ENCODE measurements around the gene OBSL1.

Gene OBSL1

DNA sequence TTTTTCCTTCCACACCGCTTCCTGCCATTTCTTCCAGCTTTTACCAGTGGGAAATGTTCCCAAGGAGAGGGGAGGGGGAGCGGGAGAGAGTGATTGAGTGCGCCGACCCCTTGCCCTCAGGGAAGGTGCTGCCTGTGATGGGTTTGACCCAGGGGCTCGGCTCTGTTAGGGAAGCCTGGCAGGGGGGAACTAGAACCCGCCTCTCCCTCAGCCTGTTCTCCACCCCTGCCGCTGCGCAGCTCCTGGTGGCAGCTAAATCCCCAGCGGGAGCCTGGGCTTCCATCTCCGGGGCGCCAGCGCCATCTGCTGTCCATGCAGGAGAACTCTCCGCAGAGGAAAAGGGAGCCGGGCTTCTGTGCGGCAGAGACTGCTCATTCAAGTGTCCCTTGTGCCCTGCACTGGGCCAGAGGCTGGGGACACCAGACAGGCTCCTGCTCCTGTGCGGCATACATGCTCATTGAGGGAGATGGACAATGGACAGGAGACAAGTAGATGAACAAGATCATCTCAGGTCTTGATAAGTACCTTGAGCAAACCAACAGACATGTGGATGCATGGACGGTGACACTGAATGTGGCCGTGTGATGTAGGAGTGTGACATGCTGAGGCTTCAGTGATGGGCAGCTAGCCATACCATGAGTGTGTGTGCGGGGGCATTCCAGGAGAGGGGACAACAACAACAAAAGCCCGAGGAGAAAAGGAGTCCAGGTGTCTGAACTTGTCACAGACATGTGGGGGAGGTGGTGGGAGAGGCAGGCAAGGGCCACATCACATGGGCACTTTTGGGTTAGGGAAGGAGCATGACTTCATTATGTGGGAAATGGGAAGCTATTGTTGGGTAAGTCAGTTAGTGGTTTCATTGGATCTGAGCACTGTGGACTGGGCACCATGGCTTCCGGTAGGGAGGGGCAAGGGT lies 41.0 kb downstream of the OBSL1 start:
- no peak overlapping the region for H3K4me3 ChIP-seq (ENCODE audit: low read depth, low read length)
- TF ChIP-seq, protein P1, sequence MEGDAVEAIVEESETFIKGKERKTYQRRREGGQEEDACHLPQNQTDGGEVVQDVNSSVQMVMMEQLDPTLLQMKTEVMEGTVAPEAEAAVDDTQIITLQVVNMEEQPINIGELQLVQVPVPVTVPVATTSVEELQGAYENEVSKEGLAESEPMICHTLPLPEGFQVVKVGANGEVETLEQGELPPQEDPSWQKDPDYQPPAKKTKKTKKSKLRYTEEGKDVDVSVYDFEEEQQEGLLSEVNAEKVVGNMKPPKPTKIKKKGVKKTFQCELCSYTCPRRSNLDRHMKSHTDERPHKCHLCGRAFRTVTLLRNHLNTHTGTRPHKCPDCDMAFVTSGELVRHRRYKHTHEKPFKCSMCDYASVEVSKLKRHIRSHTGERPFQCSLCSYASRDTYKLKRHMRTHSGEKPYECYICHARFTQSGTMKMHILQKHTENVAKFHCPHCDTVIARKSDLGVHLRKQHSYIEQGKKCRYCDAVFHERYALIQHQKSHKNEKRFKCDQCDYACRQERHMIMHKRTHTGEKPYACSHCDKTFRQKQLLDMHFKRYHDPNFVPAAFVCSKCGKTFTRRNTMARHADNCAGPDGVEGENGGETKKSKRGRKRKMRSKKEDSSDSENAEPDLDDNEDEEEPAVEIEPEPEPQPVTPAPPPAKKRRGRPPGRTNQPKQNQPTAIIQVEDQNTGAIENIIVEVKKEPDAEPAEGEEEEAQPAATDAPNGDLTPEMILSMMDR (IDR thresholded peaks at IDR 0.05; ENCODE audit: borderline replicate concordance, insufficient read depth, low read depth, low read length) = peak; percentile 98

DNA sequence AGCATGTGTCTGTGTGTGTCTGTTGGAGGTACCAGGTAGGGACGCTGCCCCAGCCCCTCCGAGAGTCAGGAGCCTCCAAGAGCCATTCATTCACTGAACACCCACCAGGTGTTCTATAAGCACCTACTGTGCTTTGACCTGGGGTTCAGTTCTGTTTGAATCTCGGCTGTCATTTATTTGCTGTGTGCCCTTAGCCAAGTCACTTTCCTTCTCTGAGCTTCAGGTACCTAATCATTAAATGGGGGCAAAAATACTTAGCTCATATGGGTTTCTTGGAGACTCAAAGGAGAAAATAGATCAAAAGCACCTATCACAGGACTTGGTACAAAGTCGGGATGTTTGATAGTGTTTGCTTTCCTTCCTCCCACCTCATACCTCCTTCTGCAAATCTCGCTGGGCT lies 43.9 kb downstream of the OBSL1 start:
- H3K4me3 ChIP-seq (ENCODE audit: low read depth, low read length) = no peak overlapping the region
- TF ChIP-seq, protein P1 (IDR thresholded peaks at IDR 0.05; ENCODE audit: borderline replicate concordance, insufficient read depth, low read depth, low read length) = no peak

DNA sequence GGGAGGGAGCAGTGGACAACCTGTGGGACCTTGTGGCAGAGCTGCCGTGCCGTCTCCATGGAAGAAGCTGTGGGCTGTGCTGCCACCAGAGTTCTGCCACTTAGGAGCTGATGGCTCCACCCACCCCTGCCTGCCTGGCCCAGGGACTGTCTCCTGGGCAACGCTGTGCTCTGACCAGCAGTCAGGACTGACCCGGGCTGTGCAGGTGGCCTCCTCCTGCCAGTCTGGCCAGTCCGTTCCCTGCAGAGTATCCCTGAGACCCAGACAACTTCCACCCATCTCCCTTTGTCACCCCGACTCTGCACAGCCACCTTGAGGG lies 44.3 kb downstream of the OBSL1 start:
- TF ChIP-seq, protein P1 (IDR thresholded peaks at IDR 0.05; ENCODE audit: borderline replicate concordance, insufficient read depth, low read depth, low read length) = no peak
- H3K4me3 ChIP-seq (ENCODE audit: low read depth, low read length) = no peak overlapping the region

DNA sequence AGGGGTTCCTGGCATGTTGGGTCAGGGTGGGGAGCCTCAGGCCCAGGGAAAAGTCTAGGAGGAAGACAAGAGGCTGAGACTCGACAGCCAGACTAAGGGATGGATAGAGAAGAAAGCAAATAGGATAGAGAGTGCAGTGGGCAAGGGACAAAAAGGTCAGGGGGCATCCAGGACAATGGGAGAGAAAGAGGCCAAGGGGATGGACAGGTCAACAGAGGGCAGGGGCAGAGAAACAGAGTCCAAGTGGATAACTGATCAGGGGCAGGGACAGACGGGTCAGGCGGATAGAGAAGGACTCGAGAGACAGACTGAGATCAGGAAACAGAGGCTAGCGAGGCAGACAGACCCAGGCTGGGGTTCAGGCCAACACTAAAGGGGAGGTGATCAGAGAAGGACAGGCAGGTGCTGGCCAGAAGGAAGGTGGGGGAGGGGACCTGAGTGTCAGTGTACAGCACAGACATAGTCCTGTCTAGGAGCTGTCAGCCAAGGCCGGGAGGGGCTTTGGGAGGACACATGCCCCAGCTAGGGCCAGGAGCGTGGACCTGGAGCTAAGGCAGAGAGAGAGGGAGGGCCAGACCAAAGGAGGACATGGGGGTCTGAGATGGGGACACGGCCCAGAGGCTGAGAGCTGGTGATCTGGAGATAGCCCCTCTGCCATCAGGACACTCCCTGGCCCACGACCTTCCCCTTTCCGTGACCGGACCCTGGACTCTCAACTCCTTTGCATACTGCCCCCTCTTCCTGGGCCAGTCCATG lies 44.8 kb downstream of the OBSL1 start:
- H3K4me3 ChIP-seq (ENCODE audit: low read depth, low read length) = no peak overlapping the region
- TF ChIP-seq, protein P1 (IDR thresholded peaks at IDR 0.05; ENCODE audit: borderline replicate concordance, insufficient read depth, low read depth, low read length) = no peak

- no peak overlapping the region for H3K4me3 ChIP-seq (ENCODE audit: low read depth, low read length)
- TF ChIP-seq, protein P1 (IDR thresholded peaks at IDR 0.05; ENCODE audit: borderline replicate concordance, insufficient read depth, low read depth, low read length) = no peak
Measured at GRCh38 chr2:219525533-219526232, 45.7 kb downstream of the OBSL1 start.

GRCh38 chr2:219524817-219525216 lies 46.5 kb downstream of the OBSL1 start:
- H3K4me3 ChIP-seq (ENCODE audit: low read depth, low read length) = no peak overlapping the region
- TF ChIP-seq, protein P1 (IDR thresholded peaks at IDR 0.05; ENCODE audit: borderline replicate concordance, insufficient read depth, low read depth, low read length) = no peak
